Ascending aorta (tissue), 2 donors: ENCODE measurements around the gene XCR1. TPM values are rescaled to one million over a fixed set of nuclear protein-coding genes. Genes with fewer than 3 reads are reported as not detected.

ENCODE experiments used
- DNase-seq, 2 donors: peaks; one replicate each; pipeline ENCODE4 v3.0.0-alpha.2; 2019; ENCODE audit warnings: low spot score in 2 of 2
- H3K27ac ChIP-seq, 2 donors: fragments of 200-600 bp; sonication (generic); one replicate each; pipeline ENCODE4 v1.5.1; 2016 to 2017; ENCODE audit warnings: mild to moderate bottlenecking in 1 of 2
- H3K27me3 ChIP-seq: fragments of 200-600 bp; sonication (generic); one replicate; pipeline ENCODE4 v1.5.1; 2017
- H3K36me3 ChIP-seq, 2 donors: fragments of 200-600 bp; sonication (generic); one replicate each; pipeline ENCODE4 v1.5.1; 2016
- H3K4me1 ChIP-seq, 2 donors: fragments of 200-600 bp; sonication (generic); one replicate each; pipeline ENCODE4 v1.5.1; 2016 to 2017; ENCODE audit warnings: mild to moderate bottlenecking in 1 of 2
- H3K4me3 ChIP-seq, 2 donors: fragments of 200-600 bp; sonication (generic); one replicate each; pipeline ENCODE4 v1.5.1; 2016 to 2017; ENCODE audit warnings: mild to moderate bottlenecking in 1 of 2
- H3K9me3 ChIP-seq, 2 donors: fragments of 200-600 bp; sonication (generic); one replicate each; pipeline ENCODE4 v1.5.1; 2016
- CTCF ChIP-seq, 3 experiments: fragments of 200-600 bp in 2 of 3; fragments of 450-650 bp in 1 of 3; sonication (generic) in 2 of 3; IDR thresholded peaks; one replicate each; pipeline ENCODE4 v1.5.1; 2016 to 2019; ENCODE audit warnings: antibody characterized with exemption in 3 of 3, mild to moderate bottlenecking in 1 of 3, moderate library complexity in 1 of 3
- intact Hi-C: fragments of 100-400 bp; cut with DNase I; formaldehyde crosslinking; loops from one replicate; pipeline ENCODE4 v1.15.1; 2023
- total RNA-seq: library from RNA; depleted of rRNA; stranded (reverse); fragments of >200 nt; gene quantifications from one replicate; pipeline ENCODE4 v1.1.0, GENCODE V29; 2016

The XCR1 gene
- total RNA-seq, 1 donor from 2014 or later = not detected

- no peak overlapping the region for H3K27ac ChIP-seq
- intact Hi-C loops = no loop called here
- no peaks in the 10 kb centered on the region for H3K36me3 ChIP-seq
- H3K4me3 ChIP-seq = no peak overlapping the region
- no peaks in the 10 kb centered on the region for H3K9me3 ChIP-seq
- DNase-seq = no peak
- peaks cover 2 to 3% of the 10 kb centered on the region in 2 donors for H3K4me1 ChIP-seq
- TF ChIP-seq CTCF (IDR thresholded peaks at IDR 0.05) = no peak
- H3K27me3 ChIP-seq = no peaks in the 10 kb centered on the region
Measured at GRCh38 chr3:46068501-46068900, 41.2 kb upstream of the XCR1 start.

GRCh38 chr3:46067401-46067800, 40.1 kb upstream of the XCR1 start:
- no peaks in the 10 kb centered on the region for H3K27me3 ChIP-seq
- no peaks in the 10 kb centered on the region for H3K36me3 ChIP-seq
- H3K27ac ChIP-seq = no peak overlapping the region
- no peak for DNase-seq
- peaks cover 3 to 13% of the 10 kb centered on the region in 2 donors for H3K4me1 ChIP-seq
- no peaks in the 10 kb centered on the region for H3K9me3 ChIP-seq
- no peak overlapping the region for H3K4me3 ChIP-seq
- no peak for TF ChIP-seq CTCF (IDR thresholded peaks at IDR 0.05)
- intact Hi-C loops = no loop called here

- Histone ChIP-seq H3K36me3 (no peaks in the 10 kb centered on the region), H3K9me3 (no peaks in the 10 kb centered on the region), H3K4me3 (no peak overlapping the region), H3K27ac (no peak overlapping the region), H3K27me3 (no peaks in the 10 kb centered on the region), H3K4me1 (peaks cover 3 to 25% of the 10 kb centered on the region in 2 donors)
- DNase-seq = no peak
- no peak for TF ChIP-seq CTCF (IDR thresholded peaks at IDR 0.05)
- intact Hi-C loops = no loop called here
Measured at GRCh38 chr3:46065750-46066256, 38.5 kb upstream of the XCR1 start.

- Histone ChIP-seq H3K9me3 (no peaks in the 10 kb centered on the region), H3K27ac (no peak overlapping the region), H3K27me3 (no peaks in the 10 kb centered on the region), H3K4me3 (no peak overlapping the region), H3K36me3 (no peaks in the 10 kb centered on the region), H3K4me1 (peaks cover 3 to 25% of the 10 kb centered on the region in 2 donors)
- DNase-seq = no peak
- intact Hi-C loops = no loop called here
- TF ChIP-seq CTCF (IDR thresholded peaks at IDR 0.05) = no peak
Measured at GRCh38 chr3:46065294-46065705, 38.0 kb upstream of the XCR1 start.

GRCh38 chr3:46062679-46063078, 35.4 kb upstream of the XCR1 start:
- no peaks in the 10 kb centered on the region for H3K36me3 ChIP-seq
- no peak for TF ChIP-seq CTCF (IDR thresholded peaks at IDR 0.05)
- no peaks in the 10 kb centered on the region for H3K27me3 ChIP-seq
- H3K9me3 ChIP-seq = no peaks in the 10 kb centered on the region
- H3K4me1 ChIP-seq = peaks cover 3 to 25% of the 10 kb centered on the region in 2 donors
- H3K27ac ChIP-seq = peak overlapping the region; percentile 54 to 73
- intact Hi-C loops = no loop called here
- no peak overlapping the region for H3K4me3 ChIP-seq
- DNase-seq = no peak

GRCh38 chr3:46061887-46062286, 34.6 kb upstream of the XCR1 start:
- no peak for DNase-seq
- no peak for TF ChIP-seq CTCF (IDR thresholded peaks at IDR 0.05)

More at GRCh38 chr3:46061887-46062286, 34.6 kb upstream of the XCR1 start:
- intact Hi-C loops = no loop called here
- peak overlapping the region in 1 of 2 donors; percentile 18 for H3K27ac ChIP-seq
- no peaks in the 10 kb centered on the region for H3K36me3 ChIP-seq
- H3K4me1 ChIP-seq = peaks cover 3 to 25% of the 10 kb centered on the region in 2 donors
- H3K9me3 ChIP-seq = no peaks in the 10 kb centered on the region
- no peak overlapping the region for H3K4me3 ChIP-seq
- H3K27me3 ChIP-seq = no peaks in the 10 kb centered on the region
